AG09319 (cell line): ENCODE measurements around the gene GGPS1.
"Not testable (repeated sequence)": the region's sequence is repeated elsewhere in the genome, so short reads cannot be mapped to it uniquely, and the experiment has no call there.

Source experiments
- DNase-seq: peaks from one replicate; pipeline ENCODE4 v3.0.0-alpha.2; 2010; ENCODE audit warnings: low read depth; ENCODE audit errors: extremely low read depth
- TF ChIP-seq, protein P1 (sequence below): IDR thresholded peaks from 2 replicates; pipeline ENCODE4 v1.5.1; 2011; ENCODE audit warnings: low read depth, mild to moderate bottlenecking, inconsistent platforms, low read length, moderate library complexity

The GGPS1 gene

DNA sequence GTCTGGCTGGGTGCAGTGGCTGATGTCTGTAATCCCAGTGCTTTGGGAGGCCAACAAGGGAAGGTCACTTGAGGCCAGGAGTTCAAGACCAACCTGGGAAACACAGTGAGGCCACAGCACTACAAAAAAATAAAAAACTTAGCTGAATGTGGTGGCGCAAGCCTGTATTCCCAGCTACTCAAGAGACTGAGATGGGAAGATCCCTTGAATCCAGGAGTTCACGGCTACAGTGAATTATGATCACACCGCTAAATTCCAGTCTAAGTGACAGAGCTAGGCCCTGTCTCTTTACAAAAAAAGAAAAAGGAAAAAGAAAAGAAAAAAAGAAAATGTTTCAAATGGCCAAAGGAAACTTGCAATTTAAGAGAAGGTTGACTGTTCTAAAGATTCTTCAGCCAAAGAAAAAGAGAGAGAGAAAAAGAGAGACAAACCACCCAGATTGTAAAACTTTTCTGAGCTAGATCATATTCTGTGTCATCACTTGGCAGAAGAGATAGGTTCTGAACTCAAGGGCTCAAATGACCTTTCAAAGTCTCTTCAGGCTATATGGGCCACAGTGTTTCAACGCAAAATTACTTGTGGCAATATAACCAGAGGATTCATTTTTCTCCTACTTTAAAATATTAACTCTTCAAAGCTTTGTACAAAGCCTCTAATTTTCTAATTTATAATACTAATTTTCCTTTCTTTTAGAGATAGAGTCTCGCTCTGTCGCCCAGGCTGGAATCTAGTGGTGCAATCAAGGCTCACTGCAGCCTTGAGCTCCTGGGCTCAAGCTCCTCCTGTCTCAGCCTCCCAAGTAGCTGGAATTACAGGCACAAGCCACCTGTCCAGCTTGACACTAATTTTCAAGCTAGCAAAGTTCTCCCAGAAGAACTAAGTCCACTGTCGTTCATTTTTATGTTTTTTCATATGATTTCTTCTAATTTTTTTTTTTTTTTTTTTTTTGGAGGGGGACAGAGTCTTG lies 20.9 kb upstream of the GGPS1 start:
- TF ChIP-seq, protein P1, sequence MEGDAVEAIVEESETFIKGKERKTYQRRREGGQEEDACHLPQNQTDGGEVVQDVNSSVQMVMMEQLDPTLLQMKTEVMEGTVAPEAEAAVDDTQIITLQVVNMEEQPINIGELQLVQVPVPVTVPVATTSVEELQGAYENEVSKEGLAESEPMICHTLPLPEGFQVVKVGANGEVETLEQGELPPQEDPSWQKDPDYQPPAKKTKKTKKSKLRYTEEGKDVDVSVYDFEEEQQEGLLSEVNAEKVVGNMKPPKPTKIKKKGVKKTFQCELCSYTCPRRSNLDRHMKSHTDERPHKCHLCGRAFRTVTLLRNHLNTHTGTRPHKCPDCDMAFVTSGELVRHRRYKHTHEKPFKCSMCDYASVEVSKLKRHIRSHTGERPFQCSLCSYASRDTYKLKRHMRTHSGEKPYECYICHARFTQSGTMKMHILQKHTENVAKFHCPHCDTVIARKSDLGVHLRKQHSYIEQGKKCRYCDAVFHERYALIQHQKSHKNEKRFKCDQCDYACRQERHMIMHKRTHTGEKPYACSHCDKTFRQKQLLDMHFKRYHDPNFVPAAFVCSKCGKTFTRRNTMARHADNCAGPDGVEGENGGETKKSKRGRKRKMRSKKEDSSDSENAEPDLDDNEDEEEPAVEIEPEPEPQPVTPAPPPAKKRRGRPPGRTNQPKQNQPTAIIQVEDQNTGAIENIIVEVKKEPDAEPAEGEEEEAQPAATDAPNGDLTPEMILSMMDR: no peak
- DNase-seq: no peak

DNA sequence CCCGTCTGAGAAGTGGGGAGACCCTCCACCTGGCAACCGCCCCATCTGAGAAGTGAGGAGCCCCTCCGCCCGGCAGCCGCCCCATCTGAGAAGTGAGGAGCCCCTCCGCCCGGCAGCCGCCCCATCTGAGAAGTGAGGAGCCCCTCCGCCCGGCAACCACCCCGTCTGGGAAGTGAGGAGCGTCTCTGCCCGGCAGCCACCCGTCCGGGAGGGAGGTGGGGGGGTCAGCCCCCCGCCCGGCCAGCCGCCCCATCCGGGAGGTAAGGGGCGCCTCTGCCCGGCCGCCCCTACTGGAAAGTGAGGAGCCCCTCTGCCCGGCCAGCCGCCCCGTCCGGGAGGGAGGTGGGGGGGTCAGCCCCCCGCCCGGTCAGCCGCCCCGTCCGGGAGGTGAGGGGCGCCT lies 19.2 kb upstream of the GGPS1 start:
- DNase-seq: not testable (repeated sequence)

DNA sequence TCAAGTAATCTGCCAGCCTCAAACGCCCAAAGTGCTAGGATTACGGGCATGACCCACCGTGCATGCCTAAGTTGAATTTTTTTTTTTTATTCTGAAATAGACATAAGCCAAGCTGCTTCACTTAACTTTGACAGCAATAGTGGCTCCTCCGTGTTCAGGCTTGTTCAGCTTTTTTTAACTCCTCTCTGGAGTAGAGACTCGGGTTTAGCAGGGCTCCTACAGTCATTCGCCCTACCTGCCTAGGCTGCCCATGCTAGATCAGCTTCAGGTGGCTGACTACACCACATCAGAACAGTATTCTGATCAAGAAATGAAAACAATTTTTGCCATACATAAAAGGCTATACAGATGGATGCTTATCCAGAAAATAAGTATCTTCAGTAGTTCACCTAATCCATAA lies 15.1 kb upstream of the GGPS1 start:
- no peak for DNase-seq

DNA sequence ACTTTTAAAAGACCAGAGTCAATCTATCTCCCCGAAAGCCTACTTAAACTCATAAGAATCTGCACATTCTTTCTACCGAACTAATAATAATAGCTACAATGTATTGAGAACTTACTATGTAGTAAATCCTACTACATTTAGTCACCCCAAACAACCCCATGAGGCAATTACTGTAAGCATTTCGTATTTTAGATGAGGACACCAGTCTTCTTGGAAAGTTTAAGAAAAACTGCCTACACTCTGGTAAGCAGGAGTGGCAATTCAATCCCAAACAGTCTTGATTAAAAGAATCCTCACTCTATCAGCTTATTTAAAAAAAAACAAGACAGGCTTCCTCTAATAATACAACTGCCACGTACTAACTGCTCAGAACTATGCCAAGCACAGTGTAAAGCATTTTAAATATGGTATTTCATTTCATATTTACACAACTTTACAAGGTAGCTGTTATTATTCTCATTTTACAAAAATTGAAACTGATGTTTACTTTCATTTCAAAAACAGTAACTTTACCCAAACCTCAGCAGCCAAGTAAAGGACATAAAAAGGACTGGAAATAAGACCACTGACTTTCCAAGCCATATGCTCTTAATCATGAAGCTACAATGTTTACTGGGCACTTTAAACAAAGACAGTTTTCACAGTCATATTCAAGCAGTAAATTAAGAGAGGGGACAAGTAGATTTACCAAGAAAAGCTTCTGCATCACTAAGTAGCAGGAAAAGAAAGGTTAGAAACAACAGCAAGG lies 14.3 kb upstream of the GGPS1 start:
- TF ChIP-seq, protein P1: no peak

More for the DNA sequence above, 15.1 kb upstream of the GGPS1 start:
- TF ChIP-seq, protein P1: no peak

DNA sequence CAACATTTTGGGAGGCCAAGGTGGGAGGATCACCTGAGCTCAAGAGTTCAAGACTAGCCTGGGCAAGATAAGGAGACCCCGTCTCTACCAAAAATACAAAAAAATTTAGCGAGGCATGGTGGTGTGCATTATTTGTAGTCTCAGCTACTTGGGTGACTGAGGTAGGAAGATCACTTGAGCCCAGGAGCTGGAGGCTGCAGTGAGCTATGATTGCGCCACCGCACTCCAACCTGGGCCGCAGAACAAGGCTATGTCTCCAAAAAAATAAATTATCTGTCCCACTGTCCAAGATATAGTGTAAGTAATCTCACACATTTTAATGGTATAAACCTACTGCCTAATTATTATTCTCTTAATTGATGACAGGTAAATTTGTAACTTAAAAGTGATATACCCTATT lies 13.2 kb upstream of the GGPS1 start:
- TF ChIP-seq, protein P1: no peak

More for the DNA sequence above, 14.3 kb upstream of the GGPS1 start:
- no peak for DNase-seq

DNA sequence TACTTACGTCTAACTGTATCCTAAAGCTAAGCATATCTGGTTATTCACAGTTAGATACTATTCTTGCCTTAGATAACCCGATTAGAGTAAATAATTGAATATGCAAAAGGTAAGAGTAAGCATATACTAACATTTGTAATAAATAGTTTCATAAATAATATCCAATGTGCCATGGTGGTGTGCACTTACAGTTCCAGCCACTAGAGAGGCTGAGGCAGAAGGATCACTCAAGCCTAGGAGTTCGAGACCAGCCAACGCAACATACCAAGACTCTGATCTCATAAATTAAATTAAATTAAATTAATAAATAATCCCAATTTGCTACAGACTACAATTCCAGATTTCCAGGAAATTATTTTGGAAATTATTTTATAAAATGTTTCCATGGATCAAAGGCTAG lies 12.6 kb upstream of the GGPS1 start:
- TF ChIP-seq, protein P1: no peak
- DNase-seq: no peak

More for the DNA sequence above, 13.2 kb upstream of the GGPS1 start:
- DNase-seq: no peak

DNA sequence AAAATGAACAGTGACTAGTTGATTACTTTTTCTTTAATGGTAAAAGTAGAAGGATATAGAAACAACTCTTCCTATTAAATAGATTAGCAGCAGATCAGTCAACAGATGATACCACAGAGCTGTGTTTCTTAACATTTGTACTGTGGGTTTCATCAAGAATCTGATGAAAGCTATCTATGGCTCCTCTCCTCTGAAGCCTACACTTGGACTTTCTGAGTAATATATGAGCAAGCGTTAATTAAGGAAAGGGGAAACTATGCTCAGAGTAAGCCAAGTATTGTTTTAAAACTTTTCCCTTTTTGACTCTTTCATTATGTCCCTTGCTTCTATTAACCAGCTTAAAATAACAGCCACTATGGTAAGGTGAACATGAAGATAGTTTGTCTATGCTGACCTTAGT lies 11.2 kb upstream of the GGPS1 start:
- DNase-seq: no peak

More for the DNA sequence above, 11.2 kb upstream of the GGPS1 start:
- TF ChIP-seq, protein P1: no peak
